Stimulated activated CD8-positive, alpha-beta memory T cell treated with anti-CD3 and anti-CD28 coated beads, Interleukin-7, amount 100 ng/mL, for 1 hour (primary cell): ENCODE data around the gene CD48.

Experiments used
- DNase-seq, 2 donors: peaks; one replicate each; pipeline ENCODE4 v3.0.0-alpha.2; 2020; ENCODE audit warnings: low read depth in 2 of 2

Gene CD48

GRCh38 chr1:160676869-160677597 is 34.6 kb downstream of the CD48 start:
- DNase-seq = no peak

GRCh38 chr1:160675641-160676410 is 35.8 kb downstream of the CD48 start:
- peak; percentile 42 to 58 for DNase-seq

- no peak for DNase-seq
These were observed 37.2 kb downstream of the CD48 start for GRCh38 chr1:160674415-160674814.

GRCh38 chr1:160672789-160673695 is 38.6 kb downstream of the CD48 start:
- DNase-seq = no peak

- no peak for DNase-seq
These were observed 39.8 kb downstream of the CD48 start for GRCh38 chr1:160671603-160672517.

GRCh38 chr1:160670701-160671100 is 40.9 kb downstream of the CD48 start:
- no peak for DNase-seq

GRCh38 chr1:160669802-160670201 is 41.8 kb downstream of the CD48 start:
- DNase-seq = no peak

GRCh38 chr1:160669276-160669675 is 42.3 kb downstream of the CD48 start:
- DNase-seq = no peak

GRCh38 chr1:160667896-160668295 is 43.7 kb downstream of the CD48 start:
- no peak for DNase-seq

GRCh38 chr1:160666079-160666442 is 45.6 kb downstream of the CD48 start:
- no peak for DNase-seq

- DNase-seq = no peak
These were observed 46.1 kb downstream of the CD48 start for GRCh38 chr1:160665330-160666078.

GRCh38 chr1:160664573-160665051 is 47.0 kb downstream of the CD48 start:
- DNase-seq = no peak

GRCh38 chr1:160662910-160663309 is 48.7 kb downstream of the CD48 start:
- DNase-seq = no peak

- no peak for DNase-seq
These were observed 52.1 kb downstream of the CD48 start for GRCh38 chr1:160659566-160659965.

- DNase-seq = no peak
These were observed 52.8 kb downstream of the CD48 start for GRCh38 chr1:160658814-160659193.

- no peak for DNase-seq
These were observed 53.3 kb downstream of the CD48 start for GRCh38 chr1:160658162-160658813.

GRCh38 chr1:160657250-160657781 is 54.3 kb downstream of the CD48 start:
- DNase-seq = no peak

- no peak for DNase-seq
These were observed 54.9 kb downstream of the CD48 start for GRCh38 chr1:160656737-160657136.

- no peak for DNase-seq
These were observed 58.0 kb downstream of the CD48 start for GRCh38 chr1:160653620-160654016.
